Gastrocnemius medialis (tissue), 4 donors: ENCODE measurements around the gene ECE1. TPM values are rescaled to one million over a fixed set of nuclear protein-coding genes. Genes with fewer than 3 reads are reported as not detected.

ENCODE experiments used
- ATAC-seq, 2 donors: fragments of 150-250 bp; one replicate each; pipeline ENCODE4 v1.9.1; 2016
- DNase-seq, 2 donors: peaks; one replicate each; pipeline ENCODE4 v3.0.0-alpha.2; 2019
- H3K27ac ChIP-seq, 4 donors: fragments of 200-600 bp; sonication (generic); 1 replicate in 1 of 4; 2 replicates in 3 of 4; pipeline ENCODE4 v1.5.1; 2016 to 2018; ENCODE audit warnings: mild to moderate bottlenecking in 2 of 4, moderate library complexity in 1 of 4
- H3K27me3 ChIP-seq, 3 donors: fragments of 200-600 bp; sonication (generic) in 2 of 3; 1 replicate in 1 of 3; 2 replicates in 2 of 3; pipeline versions ENCODE4 v1.5.1 to v1.6.0; 2016 to 2019; ENCODE audit warnings: mild to moderate bottlenecking in 1 of 3, moderate library complexity in 1 of 3
- H3K36me3 ChIP-seq, 2 donors: fragments of 200-600 bp; sonication (generic) in 1 of 2; one replicate each; pipeline ENCODE4 v1.5.1; 2017 to 2018
- H3K4me1 ChIP-seq, 2 donors: fragments of 200-600 bp; sonication (generic) in 1 of 2; one replicate each; pipeline ENCODE4 v1.5.1; 2016 to 2017; ENCODE audit warnings: mild to moderate bottlenecking in 2 of 2
- H3K4me3 ChIP-seq, 4 donors: fragments of 200-600 bp; sonication (generic) in 3 of 4; 1 replicate in 1 of 4; 2 replicates in 3 of 4; pipeline ENCODE4 v1.5.1; 2016 to 2019; ENCODE audit warnings: mild to moderate bottlenecking in 2 of 4
- H3K9me3 ChIP-seq, 3 donors: fragments of 200-600 bp; sonication (generic) in 2 of 3; 1 replicate in 1 of 3; 2 replicates in 2 of 3; pipeline ENCODE4 v1.5.1; 2016 to 2019
- POLR2A ChIP-seq, 2 donors: fragments of 450-650 bp; IDR thresholded peaks; one replicate each; pipeline ENCODE4 v1.6.1; 2017; ENCODE audit warnings: antibody characterized with exemption in 2 of 2, mild to moderate bottlenecking in 2 of 2, moderate library complexity in 2 of 2
- in situ Hi-C, 4 donors: fragments of 200-750 bp; cut with MboI; loops; one replicate each; pipeline versions ENCODE4 v1.15.0 to v1.8.0; 2017; ENCODE audit warnings: low sequenced_read_pairs in 4 of 4
- intact Hi-C: fragments of 100-400 bp; cut with DNase I; formaldehyde crosslinking; loops from one replicate; pipeline ENCODE4 v1.15.1; 2023; ENCODE audit warnings: low total_unique reads
- total RNA-seq, 4 donors: library from RNA; depleted of rRNA; stranded (reverse); fragments of >200 nt; gene quantifications; one replicate each; pipeline versions ENCODE4 v1.1.0 to v1.2.3, GENCODE V29; 2016
- TF ChIP-seq, protein P1 (sequence below), 5 experiments: fragments of 450-650 bp in 3 of 5; fragments of 200-600 bp in 2 of 5; sonication (generic) in 2 of 5; IDR thresholded peaks in 4 of 5; conservative IDR thresholded peaks in 1 of 5; 1 replicate in 4 of 5; 2 replicates in 1 of 5; pipeline ENCODE4 v1.5.1; 2016 to 2019; ENCODE audit warnings: antibody characterized with exemption in 5 of 5, mild to moderate bottlenecking in 3 of 5, moderate library complexity in 3 of 5

ECE1 gene
- total RNA-seq, 4 donors from 2014 or later: 17.1 to 39.9 (median 26.7) TPM

DNA sequence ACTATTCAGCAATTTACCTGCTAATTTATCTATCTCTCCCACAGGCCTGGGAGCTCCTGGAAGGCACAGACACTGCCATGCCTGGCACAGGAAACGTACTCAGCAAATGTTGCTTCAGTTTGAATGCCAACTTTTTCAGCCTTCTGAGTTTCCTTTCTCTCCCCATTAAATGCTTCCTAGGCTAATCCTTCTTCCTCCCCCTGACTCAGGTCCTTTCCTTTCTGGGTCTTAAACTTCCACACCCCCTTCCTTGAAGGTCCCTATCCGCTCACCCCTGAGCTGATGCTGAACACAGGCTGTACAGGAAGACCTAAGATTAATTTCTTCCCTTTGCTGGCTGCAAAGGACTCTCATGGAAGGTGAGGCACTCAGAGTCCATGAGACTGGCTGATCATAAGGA is 40.3 kb upstream of the ECE1 start:
- TF ChIP-seq POLR2A (IDR thresholded peaks at IDR 0.05): no peak
- TF ChIP-seq, protein P1, sequence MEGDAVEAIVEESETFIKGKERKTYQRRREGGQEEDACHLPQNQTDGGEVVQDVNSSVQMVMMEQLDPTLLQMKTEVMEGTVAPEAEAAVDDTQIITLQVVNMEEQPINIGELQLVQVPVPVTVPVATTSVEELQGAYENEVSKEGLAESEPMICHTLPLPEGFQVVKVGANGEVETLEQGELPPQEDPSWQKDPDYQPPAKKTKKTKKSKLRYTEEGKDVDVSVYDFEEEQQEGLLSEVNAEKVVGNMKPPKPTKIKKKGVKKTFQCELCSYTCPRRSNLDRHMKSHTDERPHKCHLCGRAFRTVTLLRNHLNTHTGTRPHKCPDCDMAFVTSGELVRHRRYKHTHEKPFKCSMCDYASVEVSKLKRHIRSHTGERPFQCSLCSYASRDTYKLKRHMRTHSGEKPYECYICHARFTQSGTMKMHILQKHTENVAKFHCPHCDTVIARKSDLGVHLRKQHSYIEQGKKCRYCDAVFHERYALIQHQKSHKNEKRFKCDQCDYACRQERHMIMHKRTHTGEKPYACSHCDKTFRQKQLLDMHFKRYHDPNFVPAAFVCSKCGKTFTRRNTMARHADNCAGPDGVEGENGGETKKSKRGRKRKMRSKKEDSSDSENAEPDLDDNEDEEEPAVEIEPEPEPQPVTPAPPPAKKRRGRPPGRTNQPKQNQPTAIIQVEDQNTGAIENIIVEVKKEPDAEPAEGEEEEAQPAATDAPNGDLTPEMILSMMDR (IDR thresholded peaks at IDR 0.05 in 4 of 5, conservative IDR thresholded peaks at IDR 0.05 in 1 of 5): no peak
- no peaks in the 10 kb centered on the region for H3K27me3 ChIP-seq
- H3K4me1 ChIP-seq: peaks cover 16 to 57% of the 10 kb centered on the region in 2 donors
- no peak for ATAC-seq
- no peaks in the 10 kb centered on the region for H3K36me3 ChIP-seq
- no peak overlapping the region for H3K27ac ChIP-seq
- in situ Hi-C loops: no loop called here
- intact Hi-C loops: no loop called here
- H3K9me3 ChIP-seq: no peaks in the 10 kb centered on the region
- no peak for DNase-seq
- H3K4me3 ChIP-seq: no peak overlapping the region

DNA sequence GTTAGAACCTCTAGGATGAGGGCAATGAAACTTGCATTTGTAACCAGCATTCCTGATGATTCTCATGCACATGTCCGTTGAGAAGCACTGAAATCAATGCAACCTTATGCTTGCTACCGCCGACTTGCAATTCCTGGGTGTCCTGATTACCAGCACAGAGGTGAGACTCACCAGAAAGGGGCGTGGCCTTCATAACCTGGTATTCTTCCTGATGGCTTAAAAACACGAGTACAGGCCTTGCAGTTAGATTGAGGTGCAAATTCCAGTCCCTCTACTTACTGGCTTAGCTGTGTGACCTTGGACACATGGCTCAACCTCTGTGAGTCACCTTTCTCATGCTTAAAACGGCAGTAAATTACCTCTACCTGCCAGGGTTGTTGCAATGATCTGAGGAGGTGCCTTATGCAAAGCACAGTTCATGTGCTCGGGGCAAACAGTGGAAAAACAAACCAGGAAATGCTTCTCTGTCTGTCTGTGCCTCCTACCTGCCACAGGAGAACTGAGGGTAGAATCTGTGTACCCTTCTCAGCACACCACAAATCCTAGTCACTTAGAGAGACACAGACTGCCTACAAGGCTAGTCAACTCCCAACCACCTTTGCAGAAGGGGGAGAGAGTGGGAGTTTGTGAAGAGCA is 39.1 kb upstream of the ECE1 start:
- Histone ChIP-seq H3K27ac (no peak overlapping the region), H3K27me3 (no peaks in the 10 kb centered on the region), H3K4me1 (peaks cover 18 to 55% of the 10 kb centered on the region in 2 donors), H3K4me3 (no peak overlapping the region), H3K36me3 (no peaks in the 10 kb centered on the region), H3K9me3 (no peaks in the 10 kb centered on the region)
- DNase-seq (no peak), ATAC-seq (no peak)
- TF ChIP-seq, protein P1 (IDR thresholded peaks at IDR 0.05 in 4 of 5, conservative IDR thresholded peaks at IDR 0.05 in 1 of 5): no peak
- no peak for TF ChIP-seq POLR2A (IDR thresholded peaks at IDR 0.05)
- in situ Hi-C loops (no loop called here), intact Hi-C loops (no loop called here)

DNA sequence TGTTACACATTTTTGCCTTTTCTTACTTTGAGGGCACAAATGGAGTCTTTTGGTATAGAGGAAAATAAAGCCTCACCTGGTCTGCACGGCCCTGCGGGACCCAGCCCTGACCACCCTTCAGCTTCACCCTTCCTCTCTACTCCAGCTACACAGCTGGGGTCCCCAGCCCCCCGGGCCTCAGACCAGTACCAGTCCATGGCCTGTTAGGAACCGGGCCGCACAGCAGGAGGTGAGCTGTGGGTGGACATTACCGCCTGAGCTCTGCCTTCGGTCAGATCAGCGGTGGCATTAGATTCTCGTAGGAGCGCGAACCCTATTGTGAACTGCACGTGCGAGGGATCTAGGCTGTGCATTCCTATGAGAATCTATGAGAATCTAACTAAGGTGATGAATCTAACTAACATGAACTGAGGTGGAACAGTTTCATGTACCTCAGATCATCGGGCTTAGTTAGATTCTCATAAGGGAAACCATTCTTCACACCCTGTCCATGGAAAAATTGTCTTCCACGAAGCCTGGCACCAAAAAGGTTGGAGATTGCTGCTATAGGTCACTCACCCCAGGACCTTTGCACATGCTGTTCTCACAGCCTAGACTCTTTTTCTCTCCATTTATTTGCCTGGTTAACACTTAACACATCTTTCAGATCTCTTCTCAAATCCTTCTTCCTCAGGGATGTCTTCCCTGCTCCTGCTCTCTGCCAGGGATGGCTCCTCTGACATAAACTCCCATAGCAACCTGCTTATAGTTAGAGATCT is 37.5 kb upstream of the ECE1 start:
- peaks cover 21 to 57% of the 10 kb centered on the region in 2 donors for H3K4me1 ChIP-seq
- H3K4me3 ChIP-seq: no peak overlapping the region
- DNase-seq (no peak), ATAC-seq (no peak)
- in situ Hi-C loops (no loop called here), intact Hi-C loops (no loop called here)
- no peaks in the 10 kb centered on the region for H3K9me3 ChIP-seq
- peak overlapping the region; percentile 76 to 82 (median 80) for H3K27ac ChIP-seq
- no peaks in the 10 kb centered on the region for H3K27me3 ChIP-seq
- no peaks in the 10 kb centered on the region for H3K36me3 ChIP-seq
- TF ChIP-seq, protein P1 (IDR thresholded peaks at IDR 0.05 in 4 of 5, conservative IDR thresholded peaks at IDR 0.05 in 1 of 5): no peak
- no peak for TF ChIP-seq POLR2A (IDR thresholded peaks at IDR 0.05)

DNA sequence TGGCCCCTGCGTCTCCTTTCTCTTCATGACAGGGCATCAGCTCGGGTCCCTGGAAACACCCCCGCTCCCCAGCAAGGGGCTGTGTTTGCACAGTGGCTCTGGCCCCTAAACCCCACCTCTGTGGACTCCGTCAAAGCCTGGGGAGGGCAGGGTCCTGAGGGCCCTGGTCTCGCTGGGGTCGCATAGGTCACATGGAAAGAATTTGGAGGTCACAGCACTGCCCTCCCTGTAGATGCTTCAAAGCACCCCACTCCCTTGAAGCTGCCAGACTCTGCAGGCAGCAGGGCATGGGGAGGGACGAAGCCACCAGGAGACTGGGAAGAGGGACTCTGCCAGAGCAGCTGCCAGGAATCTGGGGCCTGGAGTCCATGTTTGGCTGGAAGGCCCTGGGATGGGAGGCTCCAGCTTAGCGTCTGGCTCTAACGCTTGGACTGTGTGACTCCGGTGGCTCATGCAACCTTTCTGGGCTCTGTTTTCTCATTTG is 36.6 kb upstream of the ECE1 start:
- H3K9me3 ChIP-seq: no peaks in the 10 kb centered on the region
- intact Hi-C loops (no loop called here), in situ Hi-C loops (no loop called here)
- H3K4me1 ChIP-seq: peaks cover 22 to 53% of the 10 kb centered on the region in 2 donors
- ATAC-seq (no peak), DNase-seq (peak in 1 of 2 donors; percentile 53)
- H3K27me3 ChIP-seq: no peaks in the 10 kb centered on the region
- no peak overlapping the region for H3K4me3 ChIP-seq
- TF ChIP-seq, protein P1 (IDR thresholded peaks at IDR 0.05 in 4 of 5, conservative IDR thresholded peaks at IDR 0.05 in 1 of 5): no peak
- TF ChIP-seq POLR2A (IDR thresholded peaks at IDR 0.05): no peak
- H3K27ac ChIP-seq: peak overlapping the region; percentile 76 to 82 (median 80)
- H3K36me3 ChIP-seq: no peaks in the 10 kb centered on the region
